ENCODE results near the gene DISC1.

GRCh38 chr1:232084584-232085223 is 458.1 kb downstream of the DISC1 start:
- no peak for TF ChIP-seq CTCF (IDR thresholded peaks at IDR 0.05)
- TF ChIP-seq POLR2A (IDR thresholded peaks at IDR 0.05), result no peak
